GM12872 (cell line): ENCODE data around the gene NCAPG2.

Experiments
- CTCF ChIP-seq: IDR thresholded peaks from 3 replicates; pipeline ENCODE4 v1.5.1; 2011; ENCODE audit warnings: low read depth, mild to moderate bottlenecking, low read length, moderate library complexity; ENCODE audit not compliant: insufficient read depth

NCAPG2 gene

DNA sequence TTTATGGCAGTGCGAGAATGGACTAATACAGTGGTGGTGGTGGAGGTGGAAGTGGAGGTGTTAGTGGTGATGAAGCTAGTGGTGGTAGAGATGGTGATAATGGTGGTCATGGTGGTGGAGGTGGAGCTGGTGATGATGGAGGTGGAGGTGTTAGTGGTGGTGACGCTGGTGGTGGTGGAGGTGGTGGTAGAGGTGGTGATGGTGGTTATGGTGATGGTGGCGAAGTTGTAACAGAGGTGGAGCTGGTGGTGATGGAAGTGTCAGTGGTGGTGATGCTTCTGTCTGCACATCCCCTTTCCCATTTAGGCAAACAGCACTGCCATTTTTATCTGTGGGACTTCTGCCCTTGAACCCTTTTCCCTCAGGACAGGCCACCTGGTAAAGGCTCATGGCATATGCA lies 109.5 kb downstream of the NCAPG2 start:
- no peak for TF ChIP-seq CTCF

- TF ChIP-seq CTCF, result no peak
Observed at GRCh38 chr7:158592541-158592940, 112.1 kb downstream of the NCAPG2 start.

DNA sequence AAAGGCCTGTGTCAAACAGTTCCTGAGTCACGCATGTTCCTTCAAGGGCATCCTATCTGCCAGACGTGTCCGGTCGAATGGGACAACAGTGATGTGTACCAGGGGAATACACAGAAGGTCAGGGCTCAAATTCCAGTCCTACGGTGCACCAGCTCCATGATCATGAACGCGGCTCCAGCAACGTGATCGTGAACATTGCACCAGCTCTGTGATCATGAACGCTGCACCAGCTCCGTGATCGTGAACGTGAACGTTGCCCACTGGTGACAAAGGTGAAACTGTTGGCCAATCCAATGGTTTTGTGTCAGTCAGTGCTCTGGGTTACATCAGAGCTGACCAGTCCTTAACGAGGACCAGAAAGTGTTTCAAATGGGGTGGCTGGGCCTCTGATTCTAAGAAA lies 112.7 kb downstream of the NCAPG2 start:
- TF ChIP-seq CTCF, result no peak

DNA sequence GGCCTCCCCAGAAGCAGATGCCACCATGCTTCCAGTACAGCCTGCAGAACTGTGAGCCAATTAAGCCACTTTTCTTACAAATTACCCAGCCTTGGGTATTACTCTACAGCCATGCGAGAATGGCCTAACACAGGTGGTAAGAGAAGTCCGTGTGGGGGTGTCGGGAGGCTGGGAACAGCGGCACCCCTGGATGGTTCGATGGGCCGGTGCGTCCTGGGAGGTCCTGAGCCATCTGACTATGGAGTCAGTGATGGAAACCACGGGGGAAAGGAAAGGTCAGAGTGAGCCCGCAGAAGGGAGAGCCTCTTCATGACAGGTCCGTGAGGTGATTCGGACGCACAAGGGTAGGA lies 114.4 kb downstream of the NCAPG2 start:
- TF ChIP-seq CTCF, result no peak

- TF ChIP-seq CTCF, result no peak
Observed at GRCh38 chr7:158589653-158590052, 115.0 kb downstream of the NCAPG2 start.

- no peak for TF ChIP-seq CTCF
Observed at GRCh38 chr7:158588878-158589442, 115.6 kb downstream of the NCAPG2 start.

DNA sequence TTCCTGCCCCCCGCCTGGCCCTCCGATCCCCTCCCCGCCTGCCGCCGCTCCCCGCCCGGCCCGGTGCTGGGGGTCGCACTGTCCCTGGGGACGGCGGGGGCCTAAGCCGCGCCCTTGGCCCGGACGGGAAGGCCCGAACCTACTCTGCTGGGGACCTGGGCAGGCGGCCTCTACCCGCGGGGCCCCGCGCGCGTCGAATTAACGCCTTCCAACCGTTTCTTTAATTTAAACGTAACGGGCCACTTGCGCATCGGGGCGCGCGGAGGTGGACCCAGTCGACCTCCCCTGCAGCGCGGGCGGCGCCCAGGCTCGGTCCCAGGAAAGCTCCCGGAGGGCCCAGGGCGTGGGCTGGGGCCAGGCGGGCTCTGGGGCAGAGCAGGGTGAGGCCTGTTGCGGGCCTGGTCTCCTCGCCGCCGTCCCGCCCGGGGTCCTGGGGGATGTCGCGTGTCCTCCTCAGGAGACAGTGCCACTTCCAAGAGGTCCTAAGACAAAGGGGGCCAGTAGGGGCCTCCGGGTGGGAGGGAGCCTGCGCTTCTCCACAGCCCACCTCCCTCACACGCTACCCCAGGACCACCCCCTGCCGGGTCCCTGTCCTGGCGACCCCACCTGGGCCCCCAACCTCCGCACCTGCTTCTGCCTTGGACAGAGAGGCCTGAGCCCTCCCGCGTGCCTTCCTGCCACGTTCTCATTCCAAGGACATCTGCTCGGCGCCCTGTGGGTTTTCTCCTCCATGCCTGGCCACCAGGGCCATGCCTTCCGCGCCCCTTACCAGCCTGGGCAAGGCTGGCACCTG lies 116.3 kb downstream of the NCAPG2 start:
- TF ChIP-seq CTCF, result no peak
